ENCODE data around the gene GTF2F2. TPM values are rescaled to one million over a fixed set of nuclear protein-coding genes. Genes with fewer than 3 reads are reported as not detected.

GTF2F2 gene
- total RNA-seq, 1 donor from 2014 or later, result 24.8 TPM

DNA sequence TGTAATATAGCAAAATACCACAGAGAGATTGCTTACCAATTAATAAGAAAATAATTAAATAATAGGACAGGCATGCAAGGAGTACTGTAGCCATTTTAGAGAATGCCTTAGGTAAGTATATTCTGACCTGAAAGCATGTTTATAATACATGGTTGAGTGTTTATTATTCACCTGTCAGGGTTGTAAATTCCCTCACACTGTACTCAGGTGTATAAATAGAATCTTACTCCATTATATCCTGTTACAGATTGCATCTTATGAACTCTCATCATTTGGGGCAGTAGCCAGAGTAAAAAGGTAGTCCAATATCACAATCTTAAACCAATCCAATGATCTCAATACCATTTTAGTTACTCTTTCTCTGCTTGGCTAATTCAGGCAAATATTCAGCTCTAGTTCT is 35.8 kb upstream of the GTF2F2 start:
- H3K27me3 Mint-ChIP-seq, result peaks cover 6% of the 10 kb centered on the region
- no peaks in the 10 kb centered on the region for H3K4me1 Mint-ChIP-seq (ENCODE audit: low read depth)
- H3K4me3 Mint-ChIP-seq (ENCODE audit: low read depth), result no peak overlapping the region
- H3K9me3 Mint-ChIP-seq (ENCODE audit: low read depth), result no peaks in the 10 kb centered on the region
- H3K36me3 Mint-ChIP-seq (ENCODE audit: insufficient read depth), result no peaks in the 10 kb centered on the region
- TF ChIP-seq, protein P1, sequence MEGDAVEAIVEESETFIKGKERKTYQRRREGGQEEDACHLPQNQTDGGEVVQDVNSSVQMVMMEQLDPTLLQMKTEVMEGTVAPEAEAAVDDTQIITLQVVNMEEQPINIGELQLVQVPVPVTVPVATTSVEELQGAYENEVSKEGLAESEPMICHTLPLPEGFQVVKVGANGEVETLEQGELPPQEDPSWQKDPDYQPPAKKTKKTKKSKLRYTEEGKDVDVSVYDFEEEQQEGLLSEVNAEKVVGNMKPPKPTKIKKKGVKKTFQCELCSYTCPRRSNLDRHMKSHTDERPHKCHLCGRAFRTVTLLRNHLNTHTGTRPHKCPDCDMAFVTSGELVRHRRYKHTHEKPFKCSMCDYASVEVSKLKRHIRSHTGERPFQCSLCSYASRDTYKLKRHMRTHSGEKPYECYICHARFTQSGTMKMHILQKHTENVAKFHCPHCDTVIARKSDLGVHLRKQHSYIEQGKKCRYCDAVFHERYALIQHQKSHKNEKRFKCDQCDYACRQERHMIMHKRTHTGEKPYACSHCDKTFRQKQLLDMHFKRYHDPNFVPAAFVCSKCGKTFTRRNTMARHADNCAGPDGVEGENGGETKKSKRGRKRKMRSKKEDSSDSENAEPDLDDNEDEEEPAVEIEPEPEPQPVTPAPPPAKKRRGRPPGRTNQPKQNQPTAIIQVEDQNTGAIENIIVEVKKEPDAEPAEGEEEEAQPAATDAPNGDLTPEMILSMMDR (IDR thresholded peaks at IDR 0.05; ENCODE audit: unreplicated experiment), result no peak
- H3K27ac Mint-ChIP-seq, result no peak overlapping the region
- no peak for DNase-seq (ENCODE audit: low spot score, unreplicated experiment)

DNA sequence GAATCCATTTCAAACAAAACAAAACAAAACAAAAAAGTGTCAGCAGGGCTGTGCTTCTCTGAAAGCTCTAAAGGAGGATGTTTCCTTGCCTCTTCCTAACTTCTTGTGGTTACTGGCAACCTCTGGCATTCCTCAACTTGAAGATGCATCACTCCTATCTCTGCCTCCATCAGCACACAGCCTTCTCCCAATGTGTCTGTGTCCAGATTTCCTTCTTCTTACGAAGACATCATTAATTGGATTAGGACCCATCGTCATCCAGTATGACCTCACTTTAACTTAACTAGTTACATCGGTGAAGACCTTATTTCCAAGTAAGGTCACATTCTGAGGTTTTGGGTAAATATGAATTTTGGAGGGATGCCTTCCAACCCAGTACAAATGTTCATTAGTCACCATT is 33.8 kb upstream of the GTF2F2 start:
- no peak overlapping the region for H3K27ac Mint-ChIP-seq
- no peak for DNase-seq (ENCODE audit: low spot score, unreplicated experiment)
- H3K4me1 Mint-ChIP-seq (ENCODE audit: low read depth), result no peaks in the 10 kb centered on the region
- H3K27me3 Mint-ChIP-seq, result peaks cover 6% of the 10 kb centered on the region
- no peaks in the 10 kb centered on the region for H3K36me3 Mint-ChIP-seq (ENCODE audit: insufficient read depth)
- no peaks in the 10 kb centered on the region for H3K9me3 Mint-ChIP-seq (ENCODE audit: low read depth)
- TF ChIP-seq, protein P1 (IDR thresholded peaks at IDR 0.05; ENCODE audit: unreplicated experiment), result no peak
- no peak overlapping the region for H3K4me3 Mint-ChIP-seq (ENCODE audit: low read depth)

DNA sequence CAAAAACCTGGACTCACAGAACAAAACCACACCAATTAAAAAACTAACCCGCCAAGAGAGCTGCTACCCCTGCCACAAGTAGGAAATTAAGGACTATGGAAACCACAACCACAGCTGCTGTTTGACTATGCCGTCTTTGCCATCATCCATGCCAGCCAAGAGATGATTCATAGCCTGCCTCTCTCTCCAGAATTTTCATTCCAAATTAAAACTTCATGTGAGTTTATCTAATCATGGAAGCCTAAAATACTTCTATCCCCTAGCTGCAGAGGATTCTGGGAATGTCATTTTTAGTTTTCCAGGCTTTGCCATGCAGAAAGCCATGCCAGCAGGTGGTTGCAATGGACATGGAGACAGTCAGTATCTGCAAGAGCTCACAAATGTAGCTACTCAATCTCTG is 27.6 kb upstream of the GTF2F2 start:
- no peaks in the 10 kb centered on the region for H3K9me3 Mint-ChIP-seq (ENCODE audit: low read depth)
- no peak overlapping the region for H3K27ac Mint-ChIP-seq
- no peak for DNase-seq (ENCODE audit: low spot score, unreplicated experiment)
- no peak overlapping the region for H3K4me3 Mint-ChIP-seq (ENCODE audit: low read depth)
- no peaks in the 10 kb centered on the region for H3K4me1 Mint-ChIP-seq (ENCODE audit: low read depth)
- no peaks in the 10 kb centered on the region for H3K36me3 Mint-ChIP-seq (ENCODE audit: insufficient read depth)
- H3K27me3 Mint-ChIP-seq, result no peaks in the 10 kb centered on the region
- TF ChIP-seq, protein P1 (IDR thresholded peaks at IDR 0.05; ENCODE audit: unreplicated experiment), result no peak

DNA sequence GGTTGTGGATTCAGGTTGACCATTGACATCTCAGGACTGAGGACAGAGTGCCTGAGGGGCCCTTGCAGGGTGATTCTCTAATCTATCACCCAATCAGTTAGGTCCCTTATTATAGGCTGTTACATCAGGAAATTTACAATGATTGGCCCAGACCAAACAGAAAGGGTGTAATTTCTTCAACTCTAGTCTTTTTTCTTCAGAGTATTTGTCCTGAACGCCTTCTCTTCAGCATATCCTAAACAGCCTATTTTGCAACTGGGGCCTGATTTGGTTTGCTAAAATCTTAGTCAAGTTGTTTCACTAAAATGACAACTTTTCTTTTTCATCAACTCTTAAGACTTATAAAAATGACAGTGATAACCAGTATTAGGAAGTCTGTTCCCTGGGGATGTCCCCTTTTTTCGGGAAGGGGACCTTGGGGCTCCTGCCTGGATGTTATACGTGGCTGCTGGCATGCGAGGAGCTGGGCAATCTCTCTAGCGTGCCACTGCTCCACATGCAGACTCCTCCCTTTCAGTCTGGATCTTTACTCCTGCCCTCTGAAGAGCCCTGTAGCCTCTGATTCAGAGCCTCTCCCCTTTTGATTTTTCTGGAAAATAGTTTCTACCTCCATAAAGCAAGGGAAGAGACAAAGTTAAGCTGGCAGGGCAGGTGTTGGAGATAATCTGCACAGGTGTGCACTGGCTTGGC is 19.6 kb upstream of the GTF2F2 start:
- TF ChIP-seq, protein P1 (IDR thresholded peaks at IDR 0.05; ENCODE audit: unreplicated experiment), result no peak
- no peak for DNase-seq (ENCODE audit: low spot score, unreplicated experiment)
- H3K4me1 Mint-ChIP-seq (ENCODE audit: low read depth), result peaks cover 7% of the 10 kb centered on the region
- no peak overlapping the region for H3K27ac Mint-ChIP-seq
- no peak overlapping the region for H3K4me3 Mint-ChIP-seq (ENCODE audit: low read depth)
- no peaks in the 10 kb centered on the region for H3K27me3 Mint-ChIP-seq
- H3K9me3 Mint-ChIP-seq (ENCODE audit: low read depth), result no peaks in the 10 kb centered on the region
- no peaks in the 10 kb centered on the region for H3K36me3 Mint-ChIP-seq (ENCODE audit: insufficient read depth)

DNA sequence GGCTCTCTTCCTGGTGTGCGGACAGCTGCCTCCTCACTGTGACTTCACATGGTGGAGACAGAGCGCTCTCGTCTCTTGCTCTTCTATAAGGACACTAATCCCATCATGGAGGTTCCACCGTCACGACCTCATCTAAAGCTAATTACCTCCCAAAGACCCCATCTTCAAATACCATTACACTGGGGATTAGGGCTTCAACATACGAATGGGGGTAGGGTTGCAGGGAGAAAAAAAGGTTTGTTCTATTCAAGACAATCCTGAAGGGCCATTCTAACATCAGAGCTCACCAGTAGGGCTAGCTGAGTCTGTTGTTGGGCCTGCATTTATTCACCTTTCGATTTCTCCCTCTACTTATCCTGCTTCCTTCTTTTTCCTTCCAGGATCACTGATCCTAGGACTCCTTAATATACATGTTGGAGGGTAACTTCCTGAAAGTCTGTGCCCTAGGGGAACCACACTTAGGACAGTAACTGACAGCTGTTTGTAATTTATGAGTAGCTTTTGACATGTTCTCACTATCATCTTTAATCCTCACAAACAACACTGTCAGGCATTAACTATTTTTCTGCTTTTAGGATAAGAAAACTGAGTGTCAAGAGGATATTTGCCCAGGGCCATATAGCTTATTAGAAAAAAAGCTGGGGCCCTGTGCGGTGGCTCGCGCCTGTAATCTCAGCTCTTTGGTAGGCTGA is 18.8 kb upstream of the GTF2F2 start:
- DNase-seq (ENCODE audit: low spot score, unreplicated experiment), result no peak
- Mint-ChIP-seq H3K4me3 (ENCODE audit: low read depth) (no peak overlapping the region), H3K27ac (no peak overlapping the region), H3K36me3 (ENCODE audit: insufficient read depth) (no peaks in the 10 kb centered on the region), H3K27me3 (no peaks in the 10 kb centered on the region), H3K9me3 (ENCODE audit: low read depth) (no peaks in the 10 kb centered on the region), H3K4me1 (ENCODE audit: low read depth) (peaks cover 7% of the 10 kb centered on the region)
- TF ChIP-seq, protein P1 (IDR thresholded peaks at IDR 0.05; ENCODE audit: unreplicated experiment), result no peak

Measured in progenitor cell of endocrine pancreas (in vitro differentiated cells).